Measurements from ENCODE around the gene RGS11.

DNA sequence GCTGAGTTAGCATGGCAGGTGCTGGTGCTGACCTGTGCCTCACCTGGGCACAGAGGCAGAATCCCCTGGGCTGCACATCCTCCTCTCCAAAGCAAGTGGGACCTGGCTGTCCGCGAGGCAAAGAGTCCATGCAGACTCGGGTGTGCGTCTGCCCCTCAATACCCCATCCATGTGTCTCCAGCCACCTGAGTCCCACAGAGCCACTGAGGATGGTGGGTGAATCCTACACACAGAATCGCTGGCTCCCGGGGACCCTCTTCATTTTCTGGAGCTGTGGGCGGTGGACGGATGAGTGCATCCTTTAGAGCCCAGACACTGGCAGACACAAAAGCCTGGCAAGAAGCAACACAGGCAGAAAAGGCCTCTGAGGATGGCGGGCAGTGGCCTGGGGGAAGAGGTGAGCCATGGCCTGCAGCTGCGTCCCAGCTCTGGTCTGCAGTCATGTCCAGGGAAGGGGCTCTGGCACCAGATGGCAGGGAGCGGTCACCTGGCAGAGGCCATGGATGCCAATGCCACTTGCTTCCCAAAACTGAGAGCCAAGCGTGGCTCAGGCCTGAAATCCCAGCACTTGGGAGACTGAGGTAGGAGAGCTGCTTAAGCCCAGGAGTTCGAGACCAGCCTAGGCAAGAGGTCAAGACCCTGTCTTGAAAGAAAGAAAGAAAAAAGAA is 46.9 kb upstream of the RGS11 start:
- TF ChIP-seq, protein P1, sequence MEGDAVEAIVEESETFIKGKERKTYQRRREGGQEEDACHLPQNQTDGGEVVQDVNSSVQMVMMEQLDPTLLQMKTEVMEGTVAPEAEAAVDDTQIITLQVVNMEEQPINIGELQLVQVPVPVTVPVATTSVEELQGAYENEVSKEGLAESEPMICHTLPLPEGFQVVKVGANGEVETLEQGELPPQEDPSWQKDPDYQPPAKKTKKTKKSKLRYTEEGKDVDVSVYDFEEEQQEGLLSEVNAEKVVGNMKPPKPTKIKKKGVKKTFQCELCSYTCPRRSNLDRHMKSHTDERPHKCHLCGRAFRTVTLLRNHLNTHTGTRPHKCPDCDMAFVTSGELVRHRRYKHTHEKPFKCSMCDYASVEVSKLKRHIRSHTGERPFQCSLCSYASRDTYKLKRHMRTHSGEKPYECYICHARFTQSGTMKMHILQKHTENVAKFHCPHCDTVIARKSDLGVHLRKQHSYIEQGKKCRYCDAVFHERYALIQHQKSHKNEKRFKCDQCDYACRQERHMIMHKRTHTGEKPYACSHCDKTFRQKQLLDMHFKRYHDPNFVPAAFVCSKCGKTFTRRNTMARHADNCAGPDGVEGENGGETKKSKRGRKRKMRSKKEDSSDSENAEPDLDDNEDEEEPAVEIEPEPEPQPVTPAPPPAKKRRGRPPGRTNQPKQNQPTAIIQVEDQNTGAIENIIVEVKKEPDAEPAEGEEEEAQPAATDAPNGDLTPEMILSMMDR (IDR thresholded peaks at IDR 0.05; ENCODE audit: low read depth, low read length, poor library complexity, severe bottlenecking), result no peak
- no peak for TF ChIP-seq EZH2phosphoT487 (IDR thresholded peaks at IDR 0.05; ENCODE audit: borderline replicate concordance, low read length)

Measured in DOHH2 (cell line).